Measurements from ENCODE around the gene UBD. TPM values are rescaled to one million over a fixed set of nuclear protein-coding genes. Genes with fewer than 3 reads are reported as not detected.

UBD gene
- total RNA-seq, 2 donors from 2014 or later, result 0.54 TPM; not detected in 1

DNA sequence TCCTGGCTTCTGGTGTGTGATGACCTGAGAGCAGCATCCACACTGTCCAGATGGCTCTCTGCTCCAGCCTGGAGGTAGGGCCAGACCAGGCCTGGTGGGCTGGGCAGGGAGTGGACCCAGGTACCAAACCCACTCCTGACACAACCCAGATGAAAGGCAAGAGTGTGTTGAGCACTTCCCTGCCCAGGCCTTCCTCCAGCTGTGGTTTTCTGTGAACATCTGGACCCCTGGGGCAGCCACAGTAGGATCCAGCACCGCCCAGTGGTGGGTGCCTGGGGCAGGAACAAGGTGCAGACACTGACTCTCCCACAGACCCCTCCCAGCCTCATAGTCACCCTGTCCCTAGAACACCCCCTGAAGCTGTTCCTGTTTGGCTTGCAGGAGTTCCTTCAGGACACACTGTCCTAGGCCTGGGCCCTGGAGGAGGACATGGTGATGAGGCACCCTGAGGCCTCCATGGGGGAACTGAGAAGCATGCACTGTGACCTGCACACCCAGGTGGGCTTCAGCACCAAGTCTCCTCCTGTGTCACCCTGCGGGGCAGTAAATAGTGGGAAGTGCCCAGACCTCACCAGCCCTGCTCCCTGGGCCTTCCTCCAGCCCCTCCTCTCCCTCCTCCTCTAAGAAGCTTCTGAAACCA lies 28.7 kb downstream of the UBD start:
- Mint-ChIP-seq H3K9me3 (no peaks in the 10 kb centered on the region), H3K27ac (no peak overlapping the region), H3K36me3 (no peaks in the 10 kb centered on the region)
- DNase-seq (ENCODE audit: low spot score in 2 of 2) (no peak), ATAC-seq (no peak)

DNA sequence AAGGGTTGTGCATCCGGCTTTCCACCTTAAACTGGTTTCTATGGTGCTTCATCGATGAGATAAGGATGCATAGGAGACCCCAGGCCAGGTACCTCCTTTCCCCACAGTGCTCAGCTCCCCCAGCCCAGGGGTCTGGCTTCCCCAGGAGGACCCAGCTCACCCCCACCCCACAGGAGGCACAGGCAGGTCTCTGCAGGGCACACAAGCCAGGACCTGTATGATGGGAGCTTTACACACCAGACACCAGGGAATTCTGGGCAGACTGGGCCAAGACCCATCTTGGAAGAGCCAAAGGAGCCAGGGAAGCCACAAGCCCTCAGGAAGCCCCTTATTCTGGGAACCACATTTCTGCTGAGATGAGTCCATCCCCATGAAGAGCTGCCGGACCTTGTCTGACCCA lies 29.6 kb downstream of the UBD start:
- H3K27ac Mint-ChIP-seq, result no peak overlapping the region
- ATAC-seq, result no peak
- no peaks in the 10 kb centered on the region for H3K9me3 Mint-ChIP-seq
- no peaks in the 10 kb centered on the region for H3K36me3 Mint-ChIP-seq
- DNase-seq (ENCODE audit: low spot score in 2 of 2), result no peak

DNA sequence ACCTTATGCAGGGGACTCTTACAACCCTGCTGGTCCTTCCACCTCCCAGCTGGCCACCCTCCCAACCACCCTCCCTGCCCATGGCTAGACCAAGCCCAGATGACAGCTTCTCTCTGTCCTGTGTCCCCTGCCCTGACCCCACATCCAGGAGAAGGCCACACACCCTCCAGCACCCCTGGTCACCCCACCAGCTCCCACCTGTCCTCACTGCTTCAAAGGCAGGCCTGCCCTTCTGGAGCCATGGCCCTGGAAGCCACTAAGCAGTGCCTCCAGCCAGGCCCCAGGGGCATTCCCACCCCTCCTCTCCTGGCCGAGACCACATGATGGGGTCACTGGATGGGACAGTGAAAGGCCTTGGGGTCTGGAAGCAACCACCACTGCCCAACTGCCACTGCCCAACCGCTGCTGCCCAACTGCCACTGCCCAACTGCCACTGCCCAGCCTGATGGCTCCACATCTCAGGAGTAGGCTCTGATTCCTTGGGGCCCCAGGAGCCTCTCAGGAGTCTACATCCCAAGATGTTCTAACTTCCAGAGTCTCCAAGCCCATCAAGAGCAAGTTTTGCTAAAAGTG lies 30.5 kb downstream of the UBD start:
- peak overlapping the region in 1 of 2 donors; percentile 89 for H3K27ac Mint-ChIP-seq
- no peak for DNase-seq (ENCODE audit: low spot score in 2 of 2)
- no peaks in the 10 kb centered on the region for H3K9me3 Mint-ChIP-seq
- no peak for ATAC-seq
- H3K36me3 Mint-ChIP-seq, result no peaks in the 10 kb centered on the region

DNA sequence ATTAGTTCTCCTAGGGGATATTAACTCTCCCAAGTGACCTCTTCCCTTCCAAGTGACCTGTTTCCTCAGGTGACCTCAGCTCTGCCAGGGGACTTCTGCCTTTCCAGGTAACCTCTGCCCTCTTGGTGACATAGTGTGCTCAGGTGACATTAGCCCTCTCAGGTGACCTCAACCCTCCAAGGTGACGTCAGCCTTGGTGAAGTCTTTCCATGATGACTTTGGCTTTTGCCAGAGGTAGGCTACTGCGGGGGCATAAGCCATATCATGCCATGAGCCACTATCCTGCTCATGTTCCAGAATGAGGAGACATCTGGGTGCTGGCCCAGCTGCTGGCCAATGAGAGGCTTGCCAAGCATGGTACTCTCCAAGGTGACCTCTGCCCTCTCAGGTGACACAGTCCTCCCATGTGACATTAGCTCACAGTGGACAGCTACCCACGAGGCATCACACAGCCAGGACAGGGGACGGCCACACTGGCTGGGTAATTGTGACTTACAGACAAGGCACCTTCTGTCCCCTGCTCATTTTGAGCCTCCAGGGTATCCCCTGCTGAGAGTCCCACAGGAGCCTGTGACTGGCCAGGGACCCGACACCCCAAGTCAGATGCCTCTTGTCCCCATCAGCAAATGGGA lies 31.1 kb downstream of the UBD start:
- Mint-ChIP-seq H3K9me3 (no peaks in the 10 kb centered on the region), H3K27ac (peak overlapping the region in 1 of 2 donors; percentile 41), H3K36me3 (no peaks in the 10 kb centered on the region)
- ATAC-seq, result no peak
- DNase-seq (ENCODE audit: low spot score in 2 of 2), result no peak

DNA sequence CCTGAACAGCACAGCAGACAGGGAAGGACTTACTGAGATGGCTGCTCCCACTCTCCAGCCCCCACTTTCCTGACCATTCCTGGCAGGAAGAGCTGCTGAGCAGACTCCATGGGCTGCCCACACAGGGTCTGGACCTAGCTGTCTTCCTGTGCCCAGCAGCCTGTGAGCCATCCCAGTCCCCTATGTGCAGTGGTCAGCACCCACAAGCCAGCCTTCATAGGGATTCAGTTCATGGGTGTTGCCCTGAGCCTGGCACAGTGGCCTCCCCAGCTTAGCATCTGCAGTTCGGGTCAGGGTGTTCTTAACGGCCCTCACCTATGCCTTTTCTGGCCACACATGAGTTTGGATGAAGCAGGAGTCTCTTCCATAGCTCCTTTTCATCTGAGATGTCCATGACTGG lies 32.0 kb downstream of the UBD start:
- no peak overlapping the region for H3K27ac Mint-ChIP-seq
- H3K36me3 Mint-ChIP-seq, result no peaks in the 10 kb centered on the region
- DNase-seq (ENCODE audit: low spot score in 2 of 2) (no peak), ATAC-seq (no peak)
- H3K9me3 Mint-ChIP-seq, result no peaks in the 10 kb centered on the region

DNA sequence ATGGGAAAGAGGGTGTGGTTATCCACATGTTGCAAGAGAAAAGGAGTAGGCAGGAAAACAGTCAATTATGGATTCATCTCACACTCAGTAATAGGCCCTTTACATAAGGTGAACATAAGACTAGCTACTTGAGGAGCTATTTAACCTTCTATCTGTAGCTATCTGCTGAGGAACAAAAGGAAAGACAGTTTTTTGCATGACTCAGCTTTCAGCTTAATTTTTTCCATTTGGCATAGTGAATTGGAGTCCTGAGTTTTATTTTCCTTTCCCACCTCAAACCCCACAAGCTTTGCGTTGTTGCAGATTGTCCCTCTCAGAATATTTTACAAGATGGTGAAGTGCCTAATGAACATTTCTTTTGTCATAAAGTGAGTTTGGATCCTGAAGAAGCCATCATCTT lies 32.4 kb downstream of the UBD start:
- no peaks in the 10 kb centered on the region for H3K9me3 Mint-ChIP-seq
- DNase-seq (ENCODE audit: low spot score in 2 of 2) (no peak), ATAC-seq (no peak)
- no peaks in the 10 kb centered on the region for H3K36me3 Mint-ChIP-seq
- no peak overlapping the region for H3K27ac Mint-ChIP-seq

DNA sequence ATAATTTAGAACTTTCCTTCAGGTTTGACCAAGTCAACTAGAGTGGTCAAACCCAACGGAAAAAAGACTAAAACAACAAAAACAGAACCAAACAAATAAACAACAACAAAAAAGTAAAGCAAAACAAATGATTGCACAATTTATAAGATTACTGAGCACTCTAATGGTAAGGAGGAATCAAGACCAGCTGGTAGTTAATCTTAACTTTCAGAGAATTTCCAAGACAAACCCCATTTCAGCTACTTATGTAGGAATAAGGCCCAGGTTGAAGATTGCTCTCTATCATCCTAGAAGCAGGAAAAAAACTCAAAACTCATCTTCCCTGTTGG lies 34.3 kb downstream of the UBD start:
- H3K9me3 Mint-ChIP-seq, result peaks cover 0 to 3% of the 10 kb centered on the region in 2 donors
- H3K36me3 Mint-ChIP-seq, result no peaks in the 10 kb centered on the region
- ATAC-seq, result no peak
- no peak for DNase-seq (ENCODE audit: low spot score in 2 of 2)
- no peak overlapping the region for H3K27ac Mint-ChIP-seq

DNA sequence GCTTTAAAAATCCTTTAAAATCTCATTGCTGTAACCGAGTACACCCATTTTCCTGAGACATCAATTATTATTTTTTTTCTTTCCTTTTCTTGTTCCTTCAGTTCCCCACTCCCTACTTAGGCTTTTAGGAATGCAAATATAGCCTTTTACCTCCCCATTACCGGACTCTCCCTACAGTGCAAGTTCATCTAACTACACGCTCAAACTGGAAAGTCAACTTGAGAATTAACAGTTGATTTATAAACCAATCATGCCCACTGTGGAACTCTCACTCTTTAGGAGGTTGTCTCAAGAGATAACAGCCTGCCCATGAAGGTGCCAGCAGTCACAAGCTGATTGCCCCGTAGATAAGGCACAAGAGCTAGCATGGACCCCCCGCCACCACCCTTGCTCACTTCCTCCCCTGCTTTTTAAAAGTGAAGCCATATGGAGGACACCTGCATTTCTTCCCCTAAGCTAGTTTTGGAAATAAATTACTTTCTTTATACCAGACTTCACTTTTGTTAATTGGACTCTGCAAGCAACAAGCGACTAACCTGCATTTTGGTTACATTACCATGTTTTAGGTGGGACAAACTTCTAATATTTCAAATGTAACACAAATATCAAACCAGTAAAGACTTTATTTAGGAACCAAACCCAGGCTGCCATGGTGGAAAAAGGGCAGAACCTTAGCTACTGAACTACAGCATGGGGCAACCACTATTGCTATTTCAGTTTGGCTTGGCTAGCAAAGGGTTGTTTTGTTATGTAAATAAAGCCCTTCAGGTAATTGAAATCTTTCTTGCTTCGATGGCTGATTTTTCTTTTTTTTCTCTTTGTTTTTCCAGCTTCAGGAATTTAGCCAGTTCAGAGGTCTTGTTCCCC lies 34.9 kb downstream of the UBD start:
- no peak for ATAC-seq
- H3K36me3 Mint-ChIP-seq, result no peaks in the 10 kb centered on the region
- H3K27ac Mint-ChIP-seq, result no peak overlapping the region
- DNase-seq (ENCODE audit: low spot score in 2 of 2), result no peak
- peaks cover 0 to 3% of the 10 kb centered on the region in 2 donors for H3K9me3 Mint-ChIP-seq

DNA sequence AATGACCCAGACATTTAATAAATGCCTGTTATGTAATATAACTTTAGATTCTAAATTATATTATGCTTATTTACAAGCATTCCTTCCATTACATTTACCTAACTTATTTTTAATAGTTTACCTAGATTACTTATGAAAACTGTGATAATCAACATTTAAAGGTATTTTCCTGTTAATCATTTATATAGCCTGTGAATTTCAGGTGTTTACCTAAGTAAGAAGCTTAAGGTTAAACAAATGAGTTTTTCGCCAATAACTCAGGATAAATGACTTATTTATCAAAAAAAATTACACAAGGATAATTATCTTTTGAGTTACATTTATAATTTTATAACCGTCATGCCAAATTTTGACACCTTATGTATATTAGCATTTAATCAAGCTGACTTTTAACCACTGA lies 35.5 kb downstream of the UBD start:
- Mint-ChIP-seq H3K27ac (no peak overlapping the region), H3K9me3 (peaks cover 0 to 3% of the 10 kb centered on the region in 2 donors), H3K36me3 (no peaks in the 10 kb centered on the region)
- DNase-seq (ENCODE audit: low spot score in 2 of 2), result no peak
- no peak for ATAC-seq

DNA sequence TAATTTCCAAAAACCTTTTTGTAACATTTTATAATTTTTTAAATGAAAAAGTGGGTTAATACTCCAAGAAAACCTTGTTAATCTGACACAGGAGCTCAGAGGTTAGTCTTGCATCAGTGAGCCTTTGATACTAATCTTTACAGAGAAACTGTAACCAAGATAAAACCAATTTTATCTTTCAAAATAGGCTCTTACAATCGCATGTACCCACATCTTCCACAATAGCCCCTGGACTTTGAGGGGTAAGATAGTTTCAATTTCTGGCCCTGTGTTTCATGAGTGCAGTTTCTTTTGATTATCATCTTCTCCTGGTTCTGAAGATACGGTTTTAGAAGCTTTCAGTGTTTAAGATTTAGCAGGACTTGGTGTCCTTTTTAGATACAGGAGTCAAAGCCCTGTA lies 37.3 kb downstream of the UBD start:
- no peak for ATAC-seq
- DNase-seq (ENCODE audit: low spot score in 2 of 2), result no peak
- Mint-ChIP-seq H3K9me3 (peaks cover 0 to 3% of the 10 kb centered on the region in 2 donors), H3K36me3 (no peaks in the 10 kb centered on the region), H3K27ac (no peak overlapping the region)

DNA sequence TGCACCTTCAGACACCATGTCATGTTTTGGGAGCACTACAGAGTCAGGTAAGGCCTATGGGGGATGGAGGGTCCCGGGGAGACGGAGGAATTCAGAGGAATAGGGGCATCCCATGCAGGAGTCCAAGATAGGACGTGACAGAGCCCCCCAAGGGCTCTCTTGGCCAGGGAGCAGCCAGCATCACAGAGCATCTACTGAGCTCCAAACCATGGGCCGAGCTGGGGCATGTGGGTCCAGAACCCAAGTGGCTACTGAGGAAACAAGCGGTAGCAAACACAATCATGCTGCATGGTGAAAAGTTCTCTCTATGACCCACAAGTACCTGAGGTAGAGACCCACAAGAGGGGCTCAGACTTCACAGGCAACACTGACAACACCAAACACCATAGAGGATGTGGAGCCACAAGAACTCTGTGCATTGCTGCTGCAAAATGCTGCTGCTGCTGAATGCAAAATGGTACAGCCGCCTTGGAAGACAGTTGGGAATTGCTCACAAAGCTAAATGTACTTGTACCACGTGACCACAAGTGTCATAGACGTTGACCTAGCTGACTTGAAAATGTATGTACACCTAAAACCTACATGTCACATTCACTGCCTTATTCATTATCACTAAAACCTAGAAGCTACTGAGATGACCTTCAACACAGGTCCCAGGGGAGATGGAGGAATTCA lies 38.4 kb downstream of the UBD start:
- H3K27ac Mint-ChIP-seq, result no peak overlapping the region
- ATAC-seq (no peak), DNase-seq (ENCODE audit: low spot score in 2 of 2) (no peak)
- no peaks in the 10 kb centered on the region for H3K36me3 Mint-ChIP-seq
- peaks cover 0 to 3% of the 10 kb centered on the region in 2 donors for H3K9me3 Mint-ChIP-seq

DNA sequence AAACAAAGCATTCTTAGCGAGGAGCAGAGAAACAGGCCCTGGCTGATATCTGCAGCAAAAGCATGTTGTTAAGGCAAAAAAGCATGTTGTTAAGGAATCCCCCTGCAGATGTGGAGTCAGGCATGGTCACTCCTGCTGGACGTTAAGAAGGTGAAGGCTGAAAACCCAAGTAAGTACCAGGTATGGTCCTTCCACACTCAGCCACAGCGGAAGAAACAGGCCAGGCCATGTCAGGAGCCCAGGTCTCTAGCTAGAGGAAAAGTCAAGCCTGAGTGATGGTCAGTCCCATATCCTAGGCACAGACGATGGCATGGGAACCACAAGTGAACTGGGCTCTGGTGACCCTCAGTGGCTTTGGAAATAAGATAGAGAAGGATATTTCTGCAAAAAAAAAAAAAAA lies 39.3 kb downstream of the UBD start:
- no peak overlapping the region for H3K27ac Mint-ChIP-seq
- ATAC-seq (no peak), DNase-seq (ENCODE audit: low spot score in 2 of 2) (no peak)
- peaks cover 0 to 3% of the 10 kb centered on the region in 2 donors for H3K9me3 Mint-ChIP-seq
- H3K36me3 Mint-ChIP-seq, result no peaks in the 10 kb centered on the region

DNA sequence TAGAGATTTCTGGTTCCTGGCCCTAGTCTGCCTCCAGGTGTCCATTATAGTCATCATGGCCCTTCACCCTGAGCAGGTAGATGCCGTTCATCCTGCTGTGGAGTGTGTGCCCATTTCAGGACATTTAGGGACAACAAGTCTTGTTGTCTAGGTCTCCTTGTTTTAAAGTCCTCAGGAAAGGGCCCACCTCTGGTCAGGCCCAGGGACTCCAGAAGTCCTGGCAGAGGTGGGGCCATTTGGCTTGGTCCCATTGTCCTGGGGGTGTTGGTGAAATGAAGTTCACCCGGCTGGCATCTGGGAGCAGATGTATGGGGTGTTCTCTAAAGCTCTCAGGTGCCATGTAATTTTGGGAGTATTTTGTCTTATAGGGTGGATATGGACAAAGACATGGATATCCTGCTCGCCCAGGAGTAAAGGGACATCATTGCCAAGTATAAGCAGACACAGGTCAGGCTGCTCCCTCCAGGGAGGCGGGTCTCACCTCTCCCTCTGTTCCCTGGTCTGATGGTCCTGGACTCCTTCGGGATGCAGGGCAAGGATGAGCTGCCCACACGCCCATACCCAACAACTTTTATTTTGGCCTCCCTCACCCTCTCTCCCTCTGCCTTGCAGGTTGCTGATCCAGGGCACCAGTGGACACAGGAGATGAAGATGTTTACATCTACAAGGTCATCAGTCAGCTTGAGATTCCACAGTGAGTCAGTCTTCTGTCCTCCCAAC lies 40.1 kb downstream of the UBD start:
- no peaks in the 10 kb centered on the region for H3K36me3 Mint-ChIP-seq
- H3K9me3 Mint-ChIP-seq, result peaks cover 0 to 3% of the 10 kb centered on the region in 2 donors
- DNase-seq (ENCODE audit: low spot score in 2 of 2) (no peak), ATAC-seq (no peak)
- no peak overlapping the region for H3K27ac Mint-ChIP-seq

DNA sequence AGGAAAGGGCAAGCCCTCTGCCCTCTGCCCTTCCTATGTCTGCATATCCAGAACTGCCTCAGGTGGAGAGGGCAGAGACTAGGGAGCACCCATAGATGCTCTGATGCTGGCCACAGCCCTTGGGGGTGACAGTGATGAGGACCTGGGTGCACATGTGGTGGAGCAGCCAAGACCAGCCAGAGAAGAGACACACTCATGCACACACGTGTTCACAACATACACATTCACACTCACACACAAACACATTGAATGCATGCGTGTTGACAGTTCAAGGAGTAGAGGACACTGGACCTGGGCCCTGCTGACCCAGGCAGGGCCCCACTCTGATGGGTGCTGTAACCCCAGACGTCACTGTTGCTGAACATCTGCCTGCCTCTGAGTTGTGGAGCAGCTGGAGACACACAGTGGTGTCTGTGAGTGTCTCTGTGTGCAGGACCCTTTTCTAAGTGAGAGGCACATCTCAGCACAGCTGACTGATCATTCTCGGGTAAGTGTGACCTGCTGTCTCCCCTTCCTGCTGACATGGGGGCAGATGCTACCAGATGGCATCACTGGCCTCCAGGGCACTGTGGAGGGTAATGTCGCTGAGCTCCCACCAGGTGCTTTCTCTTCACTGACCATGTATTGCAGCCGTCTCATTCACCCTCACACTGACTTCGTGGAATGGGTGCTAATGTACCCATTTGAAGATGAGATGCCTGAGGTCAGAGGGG lies 41.6 kb downstream of the UBD start:
- peaks cover 0 to 3% of the 10 kb centered on the region in 2 donors for H3K9me3 Mint-ChIP-seq
- no peaks in the 10 kb centered on the region for H3K36me3 Mint-ChIP-seq
- H3K27ac Mint-ChIP-seq, result no peak overlapping the region
- no peak for DNase-seq (ENCODE audit: low spot score in 2 of 2)
- ATAC-seq, result no peak

DNA sequence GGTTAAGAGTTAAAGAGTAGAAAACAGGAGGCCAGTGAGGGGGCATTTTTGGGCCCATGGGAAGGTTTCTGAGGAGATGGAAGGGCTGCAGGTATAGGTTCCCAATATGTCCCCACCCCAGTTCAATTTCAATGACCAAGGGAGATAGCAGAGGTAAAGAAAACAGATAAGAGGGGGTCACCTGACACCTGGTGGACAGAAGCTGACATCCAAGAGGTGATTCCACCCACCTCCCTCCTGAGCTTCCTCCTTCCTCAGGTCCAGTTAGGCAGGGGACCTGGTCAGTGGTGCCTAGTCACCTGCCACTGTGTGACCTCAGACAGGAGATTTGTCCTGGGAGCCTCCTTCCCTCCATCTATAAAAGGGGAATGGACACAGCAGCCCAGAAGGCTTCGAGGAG lies 42.3 kb downstream of the UBD start:
- Mint-ChIP-seq H3K36me3 (no peaks in the 10 kb centered on the region), H3K27ac (no peak overlapping the region), H3K9me3 (peaks cover 0 to 3% of the 10 kb centered on the region in 2 donors)
- no peak for DNase-seq (ENCODE audit: low spot score in 2 of 2)
- ATAC-seq, result no peak

DNA sequence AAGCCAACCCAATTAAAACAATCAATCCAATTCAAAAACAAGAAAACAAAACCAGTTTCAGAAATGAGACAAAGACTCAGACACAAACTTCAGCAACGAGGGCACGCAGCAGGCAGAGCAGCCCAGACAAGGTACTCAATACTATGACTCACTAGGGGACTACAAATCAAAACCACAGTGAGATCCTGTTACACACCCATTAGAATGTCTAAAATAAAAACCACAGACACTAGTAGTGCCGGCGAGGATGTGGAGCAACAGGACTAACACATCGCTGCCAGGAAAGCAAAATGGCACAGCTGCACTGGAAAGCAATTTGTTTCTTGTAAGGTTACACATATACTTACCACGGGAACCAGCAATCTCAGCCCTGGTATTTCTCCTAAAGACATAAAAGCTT lies 43.4 kb downstream of the UBD start:
- H3K9me3 Mint-ChIP-seq, result no peaks in the 10 kb centered on the region
- peak in 1 of 2 donors; percentile 33 for DNase-seq (ENCODE audit: low spot score in 2 of 2)
- peak; percentile 99 to 100 for ATAC-seq
- no peak overlapping the region for H3K27ac Mint-ChIP-seq
- no peaks in the 10 kb centered on the region for H3K36me3 Mint-ChIP-seq
